GM18861 (cell line): Measurements from ENCODE around the gene PRAMEF20.

ENCODE experiments used
- ATAC-seq: cut with Tn5 transposase; IDR thresholded peaks from one replicate; pipeline ENCODE4 v1.9.1; 2021; ENCODE audit not compliant: unreplicated experiment

PRAMEF20 gene

GRCh38 chr1:13461977-13462376, 51.7 kb downstream of the PRAMEF20 start:
- ATAC-seq = no peak

- ATAC-seq = no peak
Measured at GRCh38 chr1:13462682-13463081, 52.4 kb downstream of the PRAMEF20 start.

- no peak for ATAC-seq
Measured at GRCh38 chr1:13465515-13465914, 55.3 kb downstream of the PRAMEF20 start.

- ATAC-seq = no peak
Measured at GRCh38 chr1:13469343-13469742, 59.1 kb downstream of the PRAMEF20 start.
